ENCODE measurements around the gene GNPTAB.

GNPTAB gene

DNA sequence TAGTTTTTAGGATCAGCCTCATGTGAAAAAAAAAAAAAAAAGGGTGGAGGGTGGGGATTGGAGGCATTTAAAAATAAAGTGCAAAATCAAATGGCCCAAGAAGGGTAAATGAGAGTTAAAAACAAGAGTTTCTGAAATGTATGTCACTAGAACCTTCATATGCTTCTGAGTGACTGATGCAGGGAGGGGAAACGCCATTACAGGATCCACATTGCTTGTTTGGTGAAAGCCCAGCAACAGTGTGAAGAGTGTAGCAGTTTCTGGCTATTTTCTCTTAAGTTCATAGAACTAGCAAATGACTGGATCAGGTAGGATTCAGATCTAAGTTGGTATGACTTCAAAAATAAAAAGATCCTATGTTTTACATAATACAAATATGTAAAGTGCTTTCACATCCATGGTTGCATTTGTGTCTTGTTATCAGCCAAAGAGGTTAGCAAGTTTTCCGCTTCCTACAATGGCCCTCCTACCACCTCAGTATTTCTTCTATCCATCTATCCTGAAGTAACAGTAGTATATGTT, 130.4 kb downstream of the GNPTAB start:
- CTCF ChIA-PET, result no interaction called here
- H3K27ac ChIP-seq, result no peak overlapping the region
- no peak for DNase-seq (ENCODE audit: low spot score)
- POLR2A ChIA-PET (ENCODE audit: low non-redundant PET), result no interaction called here
- TF ChIP-seq, protein P1, sequence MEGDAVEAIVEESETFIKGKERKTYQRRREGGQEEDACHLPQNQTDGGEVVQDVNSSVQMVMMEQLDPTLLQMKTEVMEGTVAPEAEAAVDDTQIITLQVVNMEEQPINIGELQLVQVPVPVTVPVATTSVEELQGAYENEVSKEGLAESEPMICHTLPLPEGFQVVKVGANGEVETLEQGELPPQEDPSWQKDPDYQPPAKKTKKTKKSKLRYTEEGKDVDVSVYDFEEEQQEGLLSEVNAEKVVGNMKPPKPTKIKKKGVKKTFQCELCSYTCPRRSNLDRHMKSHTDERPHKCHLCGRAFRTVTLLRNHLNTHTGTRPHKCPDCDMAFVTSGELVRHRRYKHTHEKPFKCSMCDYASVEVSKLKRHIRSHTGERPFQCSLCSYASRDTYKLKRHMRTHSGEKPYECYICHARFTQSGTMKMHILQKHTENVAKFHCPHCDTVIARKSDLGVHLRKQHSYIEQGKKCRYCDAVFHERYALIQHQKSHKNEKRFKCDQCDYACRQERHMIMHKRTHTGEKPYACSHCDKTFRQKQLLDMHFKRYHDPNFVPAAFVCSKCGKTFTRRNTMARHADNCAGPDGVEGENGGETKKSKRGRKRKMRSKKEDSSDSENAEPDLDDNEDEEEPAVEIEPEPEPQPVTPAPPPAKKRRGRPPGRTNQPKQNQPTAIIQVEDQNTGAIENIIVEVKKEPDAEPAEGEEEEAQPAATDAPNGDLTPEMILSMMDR (conservative IDR thresholded peaks at IDR 0.05; ENCODE audit: low read depth), result no peak

DNA sequence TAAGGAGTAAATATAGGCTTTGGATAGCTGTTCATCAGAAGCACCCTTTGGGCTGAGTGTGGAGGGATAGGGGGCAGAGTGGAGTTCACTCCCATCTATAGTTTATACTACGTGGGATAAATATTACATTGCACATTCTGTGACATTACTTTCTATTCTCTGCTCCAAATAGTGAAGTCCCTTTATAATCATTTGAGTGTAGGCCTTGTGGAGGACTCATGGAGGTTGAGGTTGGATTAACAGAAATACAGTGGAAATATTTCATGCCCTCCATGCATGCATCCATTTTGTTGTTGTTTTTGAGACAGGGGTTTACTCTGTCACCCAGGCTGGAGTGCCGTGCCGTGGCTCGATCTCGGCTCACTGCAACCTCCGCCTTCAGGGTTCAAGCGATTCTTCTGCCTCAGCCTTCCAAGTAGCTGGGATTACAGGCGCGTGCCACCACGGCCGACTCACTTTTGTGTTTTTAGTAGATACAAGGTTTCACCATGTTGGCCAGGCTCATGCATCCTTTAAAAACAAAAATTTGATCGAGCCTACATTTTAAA, 131.9 kb downstream of the GNPTAB start:
- ChIA-PET POLR2A (ENCODE audit: low non-redundant PET) (interaction anchor here (0.6 kb wide), 1 partner anchor 227 kb away, joined by 4 read pairs; no protein-coding TSS in a partner anchor), CTCF (no interaction called here)
- H3K27ac ChIP-seq, result no peak overlapping the region
- TF ChIP-seq, protein P1 (conservative IDR thresholded peaks at IDR 0.05; ENCODE audit: low read depth), result no peak
- DNase-seq (ENCODE audit: low spot score), result peak; percentile 12

DNA sequence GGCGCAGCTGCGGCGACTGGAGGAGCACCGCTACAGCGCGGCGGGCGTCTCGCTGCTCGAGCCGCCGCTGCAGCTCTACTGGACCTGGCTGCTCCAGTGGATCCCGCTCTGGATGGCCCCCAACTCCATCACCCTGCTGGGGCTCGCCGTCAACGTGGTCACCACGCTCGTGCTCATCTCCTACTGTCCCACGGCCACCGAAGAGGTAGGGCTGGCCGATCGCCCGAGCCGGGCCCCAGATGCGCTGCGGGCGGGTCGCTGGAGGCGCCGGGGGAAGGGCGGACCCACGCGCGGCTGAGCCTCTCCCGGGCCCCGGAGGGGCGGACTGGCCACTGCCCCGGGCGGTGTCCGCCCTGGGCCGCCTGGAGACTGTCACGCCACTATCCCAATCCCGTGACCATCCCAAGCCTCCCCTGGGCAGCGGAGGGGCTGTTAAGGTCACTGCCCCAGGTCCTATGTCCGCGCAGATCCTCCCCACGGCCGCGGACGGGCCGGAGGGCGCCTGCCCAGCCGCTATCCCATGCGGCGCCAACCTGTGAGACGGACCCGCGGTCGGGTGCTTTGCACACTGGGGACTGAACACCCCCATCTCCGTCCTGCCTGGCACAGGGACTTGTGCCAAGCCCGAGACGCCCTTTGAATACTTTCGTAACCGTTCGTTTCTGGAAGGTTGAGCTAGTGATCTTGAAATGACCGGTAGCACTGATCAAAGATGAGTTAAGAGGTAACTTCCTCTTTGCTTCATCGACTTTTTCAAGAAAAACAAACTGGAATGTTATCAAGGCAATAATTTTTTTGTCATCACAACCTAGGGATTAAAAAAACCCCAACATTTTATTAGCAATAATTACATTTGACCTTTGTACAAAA, 132.6 kb downstream of the GNPTAB start:
- ChIA-PET POLR2A (ENCODE audit: low non-redundant PET) (no interaction called here), CTCF (no interaction called here)
- TF ChIP-seq, protein P1 (conservative IDR thresholded peaks at IDR 0.05; ENCODE audit: low read depth), result no peak
- DNase-seq (ENCODE audit: low spot score), result peak; percentile 41
- H3K27ac ChIP-seq, result peak overlapping the region; percentile 77

DNA sequence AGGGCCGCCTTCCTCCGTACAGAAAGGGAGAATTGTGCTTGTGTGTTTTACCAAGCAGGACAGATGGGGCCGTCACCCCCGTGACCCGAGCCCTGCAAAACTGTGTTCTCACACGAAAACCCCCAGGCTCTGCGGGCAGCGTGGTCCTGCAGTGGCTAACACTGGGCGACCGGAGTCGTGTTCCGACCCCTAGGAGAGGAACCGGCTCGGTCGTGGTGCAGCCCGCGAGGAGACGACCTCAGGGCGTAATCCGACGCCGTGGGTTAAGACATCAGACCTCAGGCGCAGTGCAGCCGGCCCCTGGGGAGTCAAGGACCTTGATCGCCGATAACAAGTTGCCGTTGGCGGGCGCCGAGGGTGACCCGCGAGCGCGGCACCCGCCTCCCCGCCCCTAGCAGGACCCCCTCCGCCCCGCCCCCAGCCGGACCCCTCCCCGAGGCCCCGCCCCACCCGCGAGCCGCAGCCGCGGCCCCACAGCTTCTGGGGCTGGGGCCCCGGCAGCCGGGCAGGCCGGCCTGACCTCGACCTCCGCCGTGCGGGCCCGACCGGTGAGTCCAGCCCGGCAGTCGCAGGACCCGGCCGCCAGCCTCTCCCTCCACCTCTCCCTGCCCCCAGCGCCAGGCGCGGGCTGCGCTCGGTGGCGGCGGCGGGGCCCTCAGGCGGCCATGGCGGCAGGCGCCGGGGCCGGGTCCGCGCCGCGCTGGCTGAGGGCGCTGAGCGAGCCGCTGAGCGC, 133.4 kb downstream of the GNPTAB start, which contains the start of gene CHPT1:
CHPT1 (plus strand) TSS at position 444 of the 733 bp plus-strand sequence; CDS start at position 666, 222 bp downstream.
- POLR2A ChIA-PET (ENCODE audit: low non-redundant PET), result no interaction called here
- peak within 1 kb of the TSS; percentile 77 for H3K27ac ChIP-seq
- TF ChIP-seq, protein P1 (conservative IDR thresholded peaks at IDR 0.05; ENCODE audit: low read depth), result no peak
- CTCF ChIA-PET, result no interaction called here
- DNase-seq (ENCODE audit: low spot score), result peak; percentile 43

DNA sequence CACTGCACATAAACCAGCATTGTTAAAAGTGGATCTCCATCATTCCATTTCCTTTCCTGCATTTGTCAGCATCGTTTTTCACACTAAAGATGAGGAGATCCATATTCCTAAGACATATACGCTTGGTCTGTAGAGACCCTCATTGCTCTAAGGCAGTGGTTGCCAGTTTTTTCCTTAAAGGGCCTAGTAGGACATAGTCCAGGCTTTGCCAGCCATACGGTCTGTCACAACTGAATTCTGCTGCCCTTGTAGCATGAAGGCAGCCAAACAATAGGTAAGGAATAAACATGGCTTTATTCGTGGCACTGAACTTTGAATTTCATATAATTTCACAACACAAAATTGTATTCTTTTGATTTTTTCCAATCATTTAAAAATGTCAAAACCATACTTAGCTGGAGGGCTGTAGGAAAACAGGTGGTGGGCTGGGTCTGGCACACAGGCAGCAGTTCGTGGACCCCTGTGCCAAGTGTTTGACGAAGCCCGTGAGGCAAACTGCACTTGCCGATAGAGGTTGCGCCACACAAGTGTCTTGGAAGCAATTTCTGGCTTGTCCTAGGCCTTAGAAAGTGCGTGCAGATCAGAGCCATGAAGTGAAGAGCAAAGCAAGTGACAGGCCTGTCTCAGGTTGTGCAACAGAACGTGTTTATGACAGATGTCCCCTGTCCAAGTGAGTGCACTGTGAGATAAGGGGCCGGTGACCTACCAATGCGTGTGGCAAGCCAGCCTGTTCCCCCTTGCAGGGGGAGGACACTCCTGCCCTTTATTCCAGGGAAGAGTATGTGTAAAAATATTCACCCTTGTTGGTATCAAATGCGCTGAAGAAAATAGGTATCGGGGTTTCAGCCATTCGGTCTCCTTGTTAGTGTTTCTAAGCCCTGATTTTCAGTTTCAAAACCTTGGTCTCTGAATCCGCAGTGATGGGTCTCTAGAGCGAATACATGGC, 134.2 kb downstream of the GNPTAB start:
- H3K27ac ChIP-seq, result peak overlapping the region; percentile 77; the same call in 1 of the 2 replicates
- POLR2A ChIA-PET (ENCODE audit: low non-redundant PET), result no interaction called here
- CTCF ChIA-PET, result no interaction called here
- DNase-seq (ENCODE audit: low spot score), result peak; percentile 2
- TF ChIP-seq, protein P1 (conservative IDR thresholded peaks at IDR 0.05; ENCODE audit: low read depth), result no peak
